ENCODE measurements around the gene PIGH.

The PIGH gene

DNA sequence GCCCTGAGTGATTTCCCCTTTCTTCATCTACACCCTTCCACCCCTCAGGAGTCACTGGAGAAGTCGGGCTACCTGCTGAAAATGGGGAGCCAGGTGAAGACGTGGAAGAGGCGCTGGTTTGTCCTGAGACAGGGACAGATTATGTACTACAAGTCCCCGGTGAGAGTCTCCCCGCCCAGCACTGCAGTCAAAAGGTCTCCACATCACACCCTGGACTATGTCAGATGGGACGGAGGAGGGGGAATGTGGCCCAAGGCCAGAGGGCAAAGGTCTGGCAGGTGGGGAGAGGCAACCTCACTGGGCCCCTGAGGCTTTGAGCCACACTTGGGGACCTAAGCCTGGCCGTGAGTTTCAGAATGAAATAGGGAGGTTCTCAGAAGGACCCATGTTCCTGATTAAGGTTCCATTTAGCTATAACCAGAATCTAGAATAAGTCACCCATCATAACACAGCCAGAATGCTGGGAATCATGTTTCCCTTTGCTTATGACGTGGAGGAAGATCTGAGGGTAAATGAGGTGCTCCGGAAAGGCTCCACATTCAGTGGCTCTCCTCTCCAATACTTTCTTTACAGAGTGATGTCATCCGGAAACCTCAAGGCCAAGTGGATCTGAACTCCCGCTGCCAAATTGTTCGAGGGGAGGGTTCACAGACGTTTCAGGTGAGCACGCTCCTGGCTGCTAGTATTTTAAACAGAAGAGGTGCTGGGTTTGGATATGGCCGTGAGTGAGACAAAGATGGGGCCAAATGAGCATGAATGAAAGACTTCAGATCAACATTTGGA is 26.6 kb downstream of the PIGH start:
- no peak for DNase-seq

GRCh38 chr14:67572608-67573007 is 27.5 kb downstream of the PIGH start:
- DNase-seq, result no peak

- DNase-seq, result no peak
These were observed 28.1 kb downstream of the PIGH start for GRCh38 chr14:67571991-67572323.

GRCh38 chr14:67571275-67571990 is 28.6 kb downstream of the PIGH start:
- DNase-seq, result peak; percentile 64 to 72

DNA sequence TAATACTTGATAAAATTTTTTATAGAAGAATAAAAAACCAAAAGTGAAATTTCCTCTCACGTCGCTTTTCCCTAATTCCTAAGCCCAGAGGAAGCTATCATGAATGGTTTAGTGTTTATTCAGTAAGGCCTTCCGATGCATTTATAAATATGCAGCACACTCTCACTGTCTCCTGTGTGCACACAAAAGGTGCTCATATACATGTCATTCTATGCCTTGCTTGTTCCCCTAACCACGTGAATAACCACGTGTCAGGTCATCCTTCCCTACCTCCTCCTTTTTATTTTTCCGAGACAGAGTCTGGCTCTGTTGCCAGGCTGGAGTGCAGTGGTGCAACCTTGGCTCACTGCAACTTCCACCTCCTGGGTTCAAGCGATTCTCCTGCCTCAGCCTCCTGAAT is 29.6 kb downstream of the PIGH start:
- DNase-seq, result no peak

DNA sequence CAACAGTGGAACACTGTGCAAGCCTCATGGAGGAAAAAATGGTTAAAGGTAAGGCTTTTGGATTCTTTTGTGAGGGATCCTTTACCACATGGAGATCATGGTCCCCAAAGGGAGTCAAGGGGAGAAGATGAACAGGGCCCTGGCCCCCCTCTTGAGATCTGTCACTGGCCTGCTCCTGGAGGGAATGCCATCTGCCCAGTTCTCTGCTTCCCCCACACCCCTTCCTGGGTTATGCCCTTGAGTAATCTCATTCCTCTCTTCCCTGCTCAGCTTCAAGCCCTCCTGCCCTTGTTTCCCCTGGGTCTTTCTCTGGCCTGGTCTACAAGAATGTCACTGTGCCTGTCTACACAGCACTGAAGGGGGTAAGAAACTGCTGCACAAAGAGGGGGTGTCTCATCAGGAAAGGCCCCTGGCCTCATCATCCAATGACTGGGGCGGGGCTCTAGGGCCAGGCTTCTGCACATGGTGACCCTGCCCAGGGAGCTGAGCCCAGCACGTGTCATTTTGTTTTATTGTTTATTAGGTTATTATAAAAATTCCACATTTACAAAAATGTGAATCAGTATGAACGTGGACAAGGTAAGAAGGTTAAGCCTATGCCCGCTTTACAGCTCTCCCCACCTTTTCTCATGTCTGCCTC is 30.3 kb downstream of the PIGH start:
- DNase-seq, result no peak

- DNase-seq, result no peak
These were observed 30.9 kb downstream of the PIGH start for GRCh38 chr14:67569011-67569650.

DNA sequence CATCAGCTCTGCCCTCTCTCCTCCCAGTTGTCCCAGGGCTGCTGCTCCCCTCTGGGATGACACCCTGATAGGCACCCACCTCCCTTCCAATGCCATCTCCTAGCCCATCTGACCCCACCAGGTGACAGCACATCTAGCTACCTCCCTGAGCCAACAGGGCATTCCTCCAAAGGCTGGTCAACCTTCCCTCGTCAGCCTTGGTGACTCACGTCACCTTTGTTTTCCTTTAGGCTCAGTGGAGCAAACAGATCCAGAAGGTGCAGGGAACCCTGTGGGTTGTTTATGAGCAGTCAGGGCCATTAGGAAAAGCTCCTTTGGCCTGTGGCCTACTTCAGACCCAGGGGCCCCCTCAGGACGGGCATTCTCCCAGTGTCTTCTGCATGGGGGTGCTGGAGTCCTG is 32.4 kb downstream of the PIGH start:
- no peak for DNase-seq

DNA sequence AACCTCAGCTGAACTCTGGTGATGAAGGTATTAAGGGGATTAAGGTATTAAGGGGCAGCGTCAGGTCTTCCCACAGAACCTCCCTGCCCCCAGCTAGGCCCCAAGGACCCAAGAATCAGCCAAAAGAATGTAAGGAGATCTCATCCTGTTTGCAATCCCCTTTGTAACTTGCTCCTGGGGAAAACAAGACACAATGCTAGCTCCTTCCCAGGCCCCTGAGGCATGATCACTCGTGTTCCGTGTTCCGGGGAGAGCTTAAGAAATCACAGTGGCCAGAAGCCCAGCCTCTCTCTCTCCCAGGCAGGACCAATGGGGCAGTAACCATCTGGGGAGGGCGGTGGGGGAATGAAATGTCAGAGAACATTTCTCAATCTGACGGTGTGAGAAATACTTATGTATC is 33.2 kb downstream of the PIGH start:
- no peak for DNase-seq

DNA sequence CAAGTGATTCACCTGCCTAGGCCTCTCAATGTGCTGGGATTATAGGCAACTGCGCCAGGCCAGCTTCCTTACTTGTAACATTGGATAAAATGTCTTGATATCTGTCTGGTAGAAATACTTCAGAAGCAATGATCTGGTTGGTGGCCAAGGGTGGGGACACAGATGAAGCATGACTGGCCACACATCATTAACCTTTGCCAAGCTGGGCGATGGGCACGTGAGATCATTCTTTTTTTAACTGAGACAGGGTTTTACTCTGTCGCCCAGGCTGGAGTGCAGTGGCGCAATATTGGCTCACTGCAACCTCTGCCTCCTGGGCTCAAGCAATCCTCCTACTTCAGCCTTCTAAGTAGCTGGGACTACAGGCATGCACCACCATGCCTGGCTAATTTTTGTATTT is 35.8 kb downstream of the PIGH start:
- no peak for DNase-seq

DNA sequence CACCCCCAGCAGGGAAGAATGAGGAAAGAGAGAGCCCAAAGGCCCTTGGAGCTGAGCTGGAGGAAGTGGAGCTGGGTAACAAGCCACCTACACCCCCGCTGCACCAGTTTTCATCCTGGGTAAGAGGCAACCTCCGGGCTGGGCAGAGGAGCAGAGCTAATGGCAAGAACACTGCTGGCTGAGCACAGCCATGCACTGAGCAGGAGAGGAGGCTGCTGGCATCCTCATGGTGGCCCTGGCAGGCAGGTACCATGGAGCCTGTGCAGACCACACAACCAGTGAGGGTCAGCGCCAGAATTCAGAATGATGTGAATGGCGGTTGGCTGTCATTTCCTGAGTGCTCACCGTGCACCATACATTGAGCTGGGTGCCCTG is 37.3 kb downstream of the PIGH start:
- no peak for DNase-seq

DNA sequence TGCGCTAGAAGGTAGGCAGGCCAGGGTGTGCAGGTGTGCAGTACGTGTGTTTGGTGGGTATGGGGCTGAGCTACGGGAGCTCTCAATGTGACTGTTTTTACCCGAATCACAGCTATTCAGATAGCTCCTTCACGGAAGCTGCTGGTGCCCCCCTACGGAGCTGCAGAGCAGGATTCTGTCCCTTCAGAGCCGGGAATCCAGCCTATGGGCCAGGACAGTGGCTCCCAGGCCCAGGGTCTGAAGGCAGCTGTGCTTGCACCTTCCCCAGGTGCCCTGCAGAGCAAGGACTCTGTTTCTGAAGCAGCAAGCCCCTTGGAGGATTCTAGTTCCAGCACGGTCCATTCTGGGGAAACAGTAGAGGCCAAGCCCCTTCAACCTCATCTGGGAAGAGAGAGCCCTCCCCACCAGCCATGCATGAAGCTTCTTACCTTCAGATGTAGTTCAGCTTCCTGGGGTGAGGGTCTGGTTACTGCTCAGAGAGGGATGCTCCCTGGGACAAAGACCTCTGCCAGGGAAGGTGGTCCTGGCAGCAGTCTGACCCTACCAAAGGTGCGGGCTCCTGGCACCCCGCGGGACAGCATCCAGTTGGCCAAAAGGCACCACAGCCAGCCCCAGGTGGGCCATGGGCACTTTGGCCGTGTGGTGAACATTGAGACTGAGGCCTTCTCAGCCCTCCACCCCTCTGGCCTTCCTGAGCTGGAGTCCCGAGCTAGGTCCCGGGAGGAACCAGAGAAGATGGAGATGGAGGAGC is 37.9 kb downstream of the PIGH start:
- DNase-seq, result no peak

- no peak for DNase-seq
These were observed 40.4 kb downstream of the PIGH start for GRCh38 chr14:67559639-67560038.

- DNase-seq, result no peak
These were observed 42.4 kb downstream of the PIGH start for GRCh38 chr14:67557656-67558055.

DNA sequence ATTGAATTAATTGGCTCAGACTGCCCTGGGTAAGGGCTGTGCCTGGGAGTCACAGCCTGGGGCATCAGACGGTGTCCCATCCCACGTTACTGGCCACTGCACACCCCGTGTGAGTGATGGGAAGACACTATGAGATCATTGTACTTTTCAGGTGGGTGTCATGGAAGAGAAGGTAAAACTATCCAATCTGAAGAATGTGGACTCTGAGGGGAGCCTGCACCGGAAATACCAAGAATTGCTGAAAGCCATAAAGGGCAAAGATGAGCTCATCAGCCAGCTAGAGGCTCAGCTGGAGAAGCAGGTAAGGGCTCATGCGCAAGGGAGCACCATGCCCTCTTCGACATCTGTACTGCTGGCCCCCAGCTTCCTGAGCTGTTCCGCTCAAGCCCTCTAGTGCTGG is 43.0 kb downstream of the PIGH start:
- DNase-seq, result no peak

- no peak for DNase-seq
These were observed 43.4 kb downstream of the PIGH start for GRCh38 chr14:67556671-67557070.

DNA sequence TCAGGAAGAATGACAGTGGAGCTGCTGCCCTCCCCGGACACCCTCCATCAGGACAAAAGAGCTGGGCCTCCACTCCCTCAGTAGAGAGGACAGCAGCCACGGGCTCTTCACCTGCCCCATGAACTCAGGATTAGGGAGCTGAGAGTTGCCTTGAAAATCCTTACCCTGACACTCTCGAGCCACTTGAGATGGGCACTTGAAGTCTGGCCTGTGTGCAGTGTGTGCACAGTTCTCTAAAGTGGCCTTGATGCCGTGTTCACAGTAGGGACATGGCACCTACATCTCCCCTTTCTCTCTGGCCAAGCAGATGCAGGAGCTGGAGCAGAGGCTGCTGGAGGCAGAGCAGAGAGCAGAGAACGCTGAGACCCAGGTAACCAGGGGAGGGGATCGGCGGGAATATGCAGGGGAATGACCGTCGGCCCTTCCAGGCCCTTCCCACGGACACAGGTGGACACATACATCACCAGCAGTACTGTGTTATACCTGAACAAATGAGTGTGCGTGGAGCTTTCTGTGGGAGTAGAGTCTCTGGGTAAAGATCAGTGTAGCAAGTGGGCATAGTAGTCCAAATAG is 44.5 kb downstream of the PIGH start:
- DNase-seq, result no peak

GRCh38 chr14:67554341-67554740 is 45.7 kb downstream of the PIGH start:
- DNase-seq, result no peak

GRCh38 chr14:67553547-67553946 is 46.5 kb downstream of the PIGH start:
- no peak for DNase-seq

DNA sequence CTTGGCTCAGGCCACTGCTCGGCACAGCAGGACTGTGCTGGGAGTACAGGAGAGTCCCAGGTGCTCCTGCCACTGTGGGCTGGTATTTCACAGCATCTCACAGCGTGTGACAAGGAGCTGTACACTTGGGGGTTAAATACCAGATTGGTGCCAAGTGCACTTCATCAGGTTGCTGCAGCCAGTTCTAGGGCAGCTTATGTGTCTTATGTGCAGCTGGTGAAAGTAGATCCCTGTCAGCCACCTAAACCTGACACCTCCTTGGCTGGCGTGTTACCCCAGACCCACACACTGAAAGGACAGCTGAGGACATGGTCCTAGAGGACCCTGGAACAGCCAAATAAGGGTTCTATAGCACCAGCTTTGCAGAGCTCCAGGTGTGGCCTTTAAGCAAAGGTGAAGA is 48.1 kb downstream of the PIGH start:
- DNase-seq, result no peak

- DNase-seq, result no peak
These were observed 48.9 kb downstream of the PIGH start for GRCh38 chr14:67551123-67551522.

DNA sequence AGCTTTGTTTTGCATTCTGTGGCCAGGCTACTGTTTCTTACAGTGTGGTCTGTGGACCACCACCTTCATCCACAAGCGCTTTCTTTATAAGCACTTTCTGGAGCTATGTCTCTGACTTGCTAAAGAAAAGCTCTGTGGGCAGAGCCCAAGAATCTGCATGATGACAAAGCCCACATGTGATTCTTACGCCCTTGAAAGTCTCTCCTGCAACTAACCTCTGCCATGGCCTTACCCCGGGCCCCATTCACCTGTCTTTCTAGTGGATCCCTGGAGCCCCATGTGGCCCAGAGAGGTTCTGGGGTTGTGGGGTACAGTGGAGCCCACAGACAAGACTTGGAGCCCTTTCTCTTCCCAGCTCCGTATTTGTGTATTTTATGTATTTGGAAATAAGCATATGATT is 50.3 kb downstream of the PIGH start:
- no peak for DNase-seq

All from CD4-positive, alpha-beta T cell treated with Interleukin-1 beta for 1 hour (primary cell).